Lower leg skin (tissue), 4 donors: Measurements from ENCODE around the gene MAGI2. TPM values are rescaled to one million over a fixed set of nuclear protein-coding genes. Genes with fewer than 3 reads are reported as not detected.

Source experiments
- DNase-seq, 2 donors: peaks; one replicate each; pipeline ENCODE4 v3.0.0-alpha.2; 2019; ENCODE audit warnings: low spot score in 2 of 2
- H3K4me3 ChIP-seq: fragments of 200-600 bp; sonication (generic); 2 replicates; pipeline ENCODE4 v1.5.1; 2017; ENCODE audit warnings: mild to moderate bottlenecking, low read depth; ENCODE audit not compliant: poor library complexity, severe bottlenecking
- POLR2A ChIP-seq, 2 donors: fragments of 450-650 bp; IDR thresholded peaks; one replicate each; pipeline ENCODE4 v1.6.1; 2016 to 2017; ENCODE audit warnings: antibody characterized with exemption in 2 of 2, mild to moderate bottlenecking in 1 of 2, moderate library complexity in 1 of 2
- WGBS, 2 donors: methylation state at CpG; one replicate each; pipeline ENCODE4 v1.1.5; 2018; 5-methylcytosine and 5-hydroxymethylcytosine counted together
- intact Hi-C: fragments of 100-400 bp; cut with DNase I; formaldehyde crosslinking; loops from one replicate; pipeline ENCODE4 v1.15.0; 2023; ENCODE audit warnings: low total_unique reads
- total RNA-seq, 4 donors: library from RNA; depleted of rRNA; stranded (reverse); fragments of >200 nt; gene quantifications; one replicate each; pipeline ENCODE4 v1.1.0, GENCODE V29; 2016
- TF ChIP-seq, protein P1 (sequence below), 3 donors: fragments of 450-650 bp; IDR thresholded peaks; one replicate each; pipeline ENCODE4 v1.5.1; 2016; ENCODE audit warnings: antibody characterized with exemption in 3 of 3, mild to moderate bottlenecking in 3 of 3, moderate library complexity in 2 of 3

The MAGI2 gene
- total RNA-seq, 4 donors from 2014 or later: 1.6 to 3.0 (median 2.1) TPM

DNA sequence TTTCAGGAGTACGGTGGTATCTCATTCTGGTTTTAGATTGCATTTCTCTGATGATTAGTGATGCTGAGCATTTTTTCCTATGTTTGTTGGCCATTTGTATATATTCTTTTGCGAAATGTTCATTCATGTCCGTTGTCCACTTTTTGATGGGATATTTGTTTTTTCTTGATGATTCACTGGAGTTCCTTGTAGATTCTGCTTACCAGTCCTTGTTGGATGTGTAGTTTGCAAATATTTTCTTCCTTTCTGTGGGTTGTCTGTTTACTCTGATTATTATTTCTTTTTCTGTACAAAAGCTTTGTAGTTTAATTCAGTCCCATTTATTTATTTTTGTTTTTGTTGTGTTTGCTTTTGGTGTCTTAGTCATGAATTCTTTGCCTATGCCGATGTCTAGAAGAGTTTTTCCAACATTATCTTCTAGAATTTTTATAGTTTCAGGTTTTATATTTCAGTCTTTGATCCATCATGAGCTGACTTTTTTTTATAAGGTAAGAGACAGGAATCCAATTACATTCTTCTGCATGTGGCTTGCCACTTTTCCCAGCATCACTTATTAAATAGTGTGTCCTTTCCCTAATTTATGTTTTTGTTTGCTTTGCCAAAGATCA, 320.5 kb downstream of the MAGI2 start:
- TF ChIP-seq, protein P1, sequence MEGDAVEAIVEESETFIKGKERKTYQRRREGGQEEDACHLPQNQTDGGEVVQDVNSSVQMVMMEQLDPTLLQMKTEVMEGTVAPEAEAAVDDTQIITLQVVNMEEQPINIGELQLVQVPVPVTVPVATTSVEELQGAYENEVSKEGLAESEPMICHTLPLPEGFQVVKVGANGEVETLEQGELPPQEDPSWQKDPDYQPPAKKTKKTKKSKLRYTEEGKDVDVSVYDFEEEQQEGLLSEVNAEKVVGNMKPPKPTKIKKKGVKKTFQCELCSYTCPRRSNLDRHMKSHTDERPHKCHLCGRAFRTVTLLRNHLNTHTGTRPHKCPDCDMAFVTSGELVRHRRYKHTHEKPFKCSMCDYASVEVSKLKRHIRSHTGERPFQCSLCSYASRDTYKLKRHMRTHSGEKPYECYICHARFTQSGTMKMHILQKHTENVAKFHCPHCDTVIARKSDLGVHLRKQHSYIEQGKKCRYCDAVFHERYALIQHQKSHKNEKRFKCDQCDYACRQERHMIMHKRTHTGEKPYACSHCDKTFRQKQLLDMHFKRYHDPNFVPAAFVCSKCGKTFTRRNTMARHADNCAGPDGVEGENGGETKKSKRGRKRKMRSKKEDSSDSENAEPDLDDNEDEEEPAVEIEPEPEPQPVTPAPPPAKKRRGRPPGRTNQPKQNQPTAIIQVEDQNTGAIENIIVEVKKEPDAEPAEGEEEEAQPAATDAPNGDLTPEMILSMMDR (IDR thresholded peaks at IDR 0.05): no peak
- no peak for TF ChIP-seq POLR2A (IDR thresholded peaks at IDR 0.05)
- 93 to 97% methylated on average over 4 of the region's 4 CpGs for WGBS, 2 donors
- intact Hi-C loops: no loop called here
- no peak for DNase-seq
- H3K4me3 ChIP-seq: no peak overlapping the region

DNA sequence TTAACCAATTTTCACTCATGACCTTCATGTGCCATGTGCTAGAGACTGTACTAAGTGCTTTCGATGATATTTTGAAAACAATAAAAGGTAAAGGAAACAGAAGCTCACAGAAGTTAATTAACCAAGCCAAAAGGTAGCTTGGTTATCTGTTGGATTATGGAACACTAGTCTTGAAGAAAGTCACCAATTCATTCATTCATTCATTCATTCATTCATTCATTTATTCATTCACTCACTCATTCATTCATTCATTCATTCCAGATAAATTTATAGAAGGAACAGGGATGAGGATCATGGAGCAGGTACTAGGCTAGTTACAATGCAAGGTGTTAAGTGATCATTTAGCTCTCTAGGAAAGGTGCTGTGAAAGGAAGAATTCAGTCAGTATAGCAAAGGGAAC, 322.8 kb downstream of the MAGI2 start:
- no peak for DNase-seq
- no peak for TF ChIP-seq POLR2A (IDR thresholded peaks at IDR 0.05)
- TF ChIP-seq, protein P1 (IDR thresholded peaks at IDR 0.05): no peak
- intact Hi-C loops: no loop called here
- 91 to 92% methylated on average over 1 of the region's 1 CpG for WGBS, 2 donors
- H3K4me3 ChIP-seq: no peak overlapping the region

DNA sequence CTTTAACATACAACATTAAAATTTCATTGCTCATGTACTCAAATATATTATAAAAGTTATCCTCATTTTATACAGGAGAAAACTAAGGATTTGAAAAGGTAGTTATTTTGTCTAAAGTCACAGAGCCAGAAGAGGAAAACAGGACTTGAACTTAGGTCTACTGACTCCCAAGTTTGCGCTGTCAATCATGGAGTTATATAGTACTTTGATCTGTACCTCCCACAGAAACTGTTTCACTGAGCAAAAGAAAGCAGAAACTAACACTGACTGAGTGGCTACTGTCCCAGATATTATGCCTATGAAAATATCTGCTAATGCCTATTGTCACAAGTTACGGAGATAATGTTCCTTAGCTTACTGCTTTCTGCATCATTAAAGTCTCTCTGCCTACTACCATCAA, 329.1 kb downstream of the MAGI2 start:
- 94 to 99% methylated on average over 2 of the region's 2 CpGs for WGBS, 2 donors
- TF ChIP-seq POLR2A (IDR thresholded peaks at IDR 0.05): no peak
- TF ChIP-seq, protein P1 (IDR thresholded peaks at IDR 0.05): no peak
- intact Hi-C loops: no loop called here
- no peak overlapping the region for H3K4me3 ChIP-seq
- DNase-seq: no peak

DNA sequence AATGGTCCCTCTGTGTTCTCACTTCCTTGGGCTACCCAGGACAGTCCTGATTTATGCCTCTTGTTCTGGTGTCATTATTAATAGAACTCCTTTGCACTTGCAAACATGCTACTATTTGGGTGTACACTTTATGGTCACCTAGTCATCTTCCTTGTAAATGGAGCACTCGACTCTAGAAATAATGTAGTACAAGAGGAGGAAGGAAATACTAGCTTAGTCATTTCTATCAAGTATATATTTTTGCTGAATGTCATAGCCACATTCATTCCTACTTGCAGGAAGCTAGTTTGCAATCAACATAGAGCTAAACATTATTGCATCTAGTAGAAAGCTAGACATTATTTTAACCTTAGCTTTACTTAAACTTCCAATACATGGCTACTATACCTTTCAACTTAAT, 335.3 kb downstream of the MAGI2 start:
- intact Hi-C loops: no loop called here
- H3K4me3 ChIP-seq: no peak overlapping the region
- no peak for DNase-seq
- 38 to 55% methylated on average over 1 of the region's 1 CpG for WGBS, 2 donors
- no peak for TF ChIP-seq POLR2A (IDR thresholded peaks at IDR 0.05)
- TF ChIP-seq, protein P1 (IDR thresholded peaks at IDR 0.05): no peak

DNA sequence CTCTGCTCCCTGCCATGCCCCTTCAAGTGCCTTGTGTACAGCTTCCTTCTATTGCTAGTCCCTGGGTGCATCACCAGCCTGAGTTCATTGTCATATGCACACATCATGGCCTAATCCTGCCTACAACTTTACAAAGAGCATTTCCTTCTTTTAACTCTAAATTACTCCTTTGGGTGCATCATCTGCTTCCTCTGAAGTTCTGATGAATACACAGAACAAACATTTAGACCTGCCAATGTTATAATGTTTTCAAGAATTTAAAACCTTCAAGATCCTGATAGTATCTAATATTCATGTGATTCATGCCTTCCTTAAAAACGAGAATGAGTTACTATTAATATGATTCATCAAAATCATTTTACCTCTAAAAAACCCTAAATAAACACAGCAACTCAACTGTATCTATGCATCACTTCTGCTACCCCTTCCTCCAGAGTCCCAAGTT, 357.1 kb downstream of the MAGI2 start:
- intact Hi-C loops: no loop called here
- WGBS, 2 donors: 32 to 33% methylated on average over 1 of the region's 1 CpG
- H3K4me3 ChIP-seq: no peak overlapping the region
- no peak for DNase-seq
- TF ChIP-seq, protein P1 (IDR thresholded peaks at IDR 0.05): no peak
- TF ChIP-seq POLR2A (IDR thresholded peaks at IDR 0.05): no peak

DNA sequence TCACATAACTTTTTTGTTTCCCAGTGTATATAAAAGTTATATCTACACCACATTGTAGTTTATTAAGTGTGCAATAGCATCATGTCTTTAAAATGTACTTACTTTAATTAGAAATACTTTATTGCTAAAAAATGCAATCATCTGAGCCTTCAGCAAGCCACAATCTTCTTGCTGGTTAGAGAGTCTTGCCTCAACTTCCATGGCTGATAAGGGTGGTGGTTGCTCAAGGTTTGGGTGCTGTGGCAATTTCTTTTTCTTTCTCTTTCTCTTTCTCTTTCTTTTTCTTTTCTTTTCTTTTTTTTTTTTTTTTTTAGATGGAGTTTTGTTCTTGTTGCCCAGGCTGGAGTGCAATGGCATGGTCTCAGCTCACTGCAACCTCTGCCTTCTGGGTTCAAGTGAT, 360.0 kb downstream of the MAGI2 start:
- H3K4me3 ChIP-seq: no peak overlapping the region
- intact Hi-C loops: no loop called here
- TF ChIP-seq, protein P1 (IDR thresholded peaks at IDR 0.05): no peak
- TF ChIP-seq POLR2A (IDR thresholded peaks at IDR 0.05): no peak
- DNase-seq: no peak
